Activated CD8-positive, alpha-beta memory T cell treated with anti-CD3 and anti-CD28 coated beads for 4 hours (primary cell): ENCODE measurements around the gene ARHGAP6.
"Not testable (repeated sequence)": the region's sequence is repeated elsewhere in the genome, so short reads cannot be mapped to it uniquely, and the experiment has no call there.

Experiments
- DNase-seq, 2 donors: peaks; one replicate each; pipeline ENCODE4 v3.0.0-alpha.2; 2020; ENCODE audit warnings: low read depth in 2 of 2

The ARHGAP6 gene

GRCh38 chrX:11532291-11533078 is 133.2 kb downstream of the ARHGAP6 start:
- DNase-seq, result no peak

GRCh38 chrX:11531226-11531625 is 134.5 kb downstream of the ARHGAP6 start:
- no peak for DNase-seq

DNA sequence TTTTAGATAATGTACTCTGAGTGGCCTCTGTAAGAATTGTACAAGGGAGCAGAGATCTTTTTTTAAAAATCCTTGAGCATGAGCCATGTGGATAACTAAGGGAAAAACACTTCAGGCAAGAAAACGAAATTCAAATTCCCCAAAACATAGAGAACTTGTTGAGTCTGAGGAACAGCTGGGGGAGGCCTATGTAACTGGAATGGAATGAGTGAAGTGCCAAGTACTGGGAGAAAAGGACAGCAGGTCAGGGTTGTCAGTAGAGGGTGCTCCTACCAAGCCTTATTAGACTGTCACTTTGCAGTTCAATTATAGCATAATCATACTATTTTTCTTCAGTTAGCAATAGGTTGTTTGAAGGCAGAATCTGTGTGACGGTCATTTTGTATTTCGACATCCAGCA is 135.1 kb downstream of the ARHGAP6 start:
- DNase-seq, result no peak

- DNase-seq, result no peak
Measured at GRCh38 chrX:11528623-11529022, 137.1 kb downstream of the ARHGAP6 start.

GRCh38 chrX:11525685-11526084 is 140.0 kb downstream of the ARHGAP6 start:
- DNase-seq, result no peak

- DNase-seq, result not testable (repeated sequence)
Measured at GRCh38 chrX:11519234-11519633, 146.5 kb downstream of the ARHGAP6 start.

GRCh38 chrX:11509786-11510185 is 155.9 kb downstream of the ARHGAP6 start:
- DNase-seq, result no peak

- no peak for DNase-seq
Measured at GRCh38 chrX:11504234-11504633, 161.5 kb downstream of the ARHGAP6 start.

GRCh38 chrX:11499076-11500044 is 166.4 kb downstream of the ARHGAP6 start:
- DNase-seq, result no peak

- DNase-seq, result not testable (repeated sequence)
Measured at GRCh38 chrX:11491375-11491774, 174.3 kb downstream of the ARHGAP6 start.

DNA sequence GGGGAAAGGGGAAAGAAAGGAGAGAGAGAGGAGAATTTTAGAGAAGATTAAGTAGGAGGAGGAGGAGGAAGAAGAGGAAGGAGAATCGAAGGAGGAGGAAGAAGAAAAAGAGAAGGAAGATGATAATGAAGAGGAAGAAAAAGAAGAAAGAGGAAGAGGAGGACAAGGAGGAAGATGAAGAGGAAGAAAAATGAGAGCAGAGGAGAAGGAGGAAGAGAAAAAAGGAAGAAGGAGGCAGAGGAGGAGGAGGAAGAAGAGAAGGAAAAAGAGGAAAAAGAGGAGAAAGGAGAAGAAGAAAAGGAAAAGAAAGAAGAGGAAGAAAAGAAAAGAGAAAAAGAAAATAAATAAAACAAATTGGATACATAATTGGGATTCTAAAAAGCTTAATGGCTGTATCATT is 181.4 kb downstream of the ARHGAP6 start:
- no peak for DNase-seq

- no peak for DNase-seq
Measured at GRCh38 chrX:11481035-11481434, 184.7 kb downstream of the ARHGAP6 start.

DNA sequence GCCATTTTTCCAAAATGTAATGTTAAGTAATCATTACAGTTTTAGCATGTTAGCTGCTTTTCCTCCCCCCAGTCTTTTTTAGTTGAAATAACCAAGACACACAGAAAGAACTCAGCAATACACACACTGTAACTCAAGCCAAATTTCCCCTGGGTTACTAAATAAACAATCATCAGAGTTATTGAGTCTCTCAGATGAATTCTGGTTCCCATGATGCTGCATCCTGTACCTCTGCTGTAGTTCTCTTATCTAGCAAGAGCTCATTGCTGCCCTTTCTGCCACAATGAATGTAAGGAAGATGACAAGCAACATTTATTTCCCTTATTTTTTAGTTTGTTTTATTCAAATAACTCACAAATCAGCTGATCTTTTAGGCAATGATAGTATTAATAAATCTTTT is 185.1 kb downstream of the ARHGAP6 start:
- DNase-seq, result no peak

DNA sequence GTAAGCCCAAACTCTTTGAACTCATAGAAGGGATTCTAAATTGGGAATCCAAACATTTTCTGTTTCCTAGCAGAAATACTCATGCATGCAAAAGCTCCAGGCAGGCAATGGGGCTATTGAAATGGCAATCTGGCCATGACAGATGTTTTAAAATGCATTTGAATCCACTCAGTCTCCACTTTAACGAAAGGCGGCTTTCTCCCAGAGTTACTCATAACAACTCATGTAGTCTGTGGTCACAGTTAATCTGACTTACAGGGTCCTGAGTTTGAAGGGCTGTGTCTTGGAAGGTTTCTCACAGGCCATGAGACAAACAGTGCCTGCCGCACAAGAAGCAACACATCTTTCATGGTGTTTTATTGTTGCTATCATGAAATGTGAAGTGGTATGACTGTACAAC is 186.8 kb downstream of the ARHGAP6 start:
- DNase-seq, result no peak

GRCh38 chrX:11478026-11478425 is 187.7 kb downstream of the ARHGAP6 start:
- DNase-seq, result no peak

- DNase-seq, result no peak
Measured at GRCh38 chrX:11474576-11474975, 191.1 kb downstream of the ARHGAP6 start.

DNA sequence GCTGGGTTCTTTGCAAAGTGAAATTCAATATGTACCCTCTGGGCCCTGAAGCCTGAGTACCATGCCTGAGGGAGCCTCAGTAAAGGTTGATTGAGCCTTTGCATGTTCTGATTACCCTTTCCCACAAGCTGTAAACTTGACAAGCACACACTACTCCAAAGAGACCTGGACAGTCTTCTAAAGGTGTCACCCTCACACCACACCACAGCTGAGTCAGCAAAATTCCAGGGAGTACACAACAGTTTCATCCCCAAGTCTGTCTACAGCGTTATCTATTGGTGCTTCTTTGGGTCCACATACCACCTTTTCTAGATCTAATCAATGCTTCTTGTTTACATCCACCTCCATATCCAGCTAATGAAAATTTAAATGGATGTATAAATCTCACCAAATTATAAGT is 191.7 kb downstream of the ARHGAP6 start:
- DNase-seq, result no peak

- no peak for DNase-seq
Measured at GRCh38 chrX:11472879-11473278, 192.8 kb downstream of the ARHGAP6 start.

DNA sequence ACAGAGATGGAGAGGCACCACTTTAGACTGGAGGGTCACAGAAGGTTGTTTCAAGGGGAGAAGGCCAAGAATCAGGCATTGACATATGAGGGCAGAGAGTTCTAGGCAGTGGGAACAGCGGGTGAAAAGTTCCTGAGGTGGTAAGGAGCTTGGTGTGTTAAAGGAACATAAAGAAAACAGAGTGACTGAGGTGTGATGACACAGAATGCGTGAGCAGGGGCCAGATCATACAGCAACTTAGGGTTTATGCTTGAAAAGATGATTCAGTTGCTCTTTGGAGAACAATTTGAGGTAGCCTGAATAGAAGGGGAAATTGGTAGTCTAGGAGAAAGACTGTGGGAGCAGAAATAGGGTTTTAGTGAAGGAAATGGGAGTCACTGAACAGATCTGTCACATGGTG is 193.3 kb downstream of the ARHGAP6 start:
- no peak for DNase-seq

GRCh38 chrX:11470250-11470974 is 195.3 kb downstream of the ARHGAP6 start:
- no peak for DNase-seq

- DNase-seq, result no peak
Measured at GRCh38 chrX:11465648-11466411, 199.9 kb downstream of the ARHGAP6 start.
